GM12875 (cell line): ENCODE data around the gene CFL2.

Source experiments
- H3K4me3 ChIP-seq: one replicate; pipeline ENCODE4 v1.5.1; 2011; ENCODE audit warnings: low read depth, low read length, control low read depth
- TF ChIP-seq, protein P1 (sequence below): IDR thresholded peaks from 2 replicates; pipeline ENCODE4 v1.5.1; 2011; ENCODE audit warnings: low read depth, mild to moderate bottlenecking, control low read depth, inconsistent platforms, low read length, moderate library complexity, borderline replicate concordance; ENCODE audit not compliant: insufficient read depth

The CFL2 gene

GRCh38 chr14:34671716-34672115 is 42.7 kb downstream of the CFL2 start:
- H3K4me3 ChIP-seq = no peak overlapping the region
- TF ChIP-seq, protein P1, sequence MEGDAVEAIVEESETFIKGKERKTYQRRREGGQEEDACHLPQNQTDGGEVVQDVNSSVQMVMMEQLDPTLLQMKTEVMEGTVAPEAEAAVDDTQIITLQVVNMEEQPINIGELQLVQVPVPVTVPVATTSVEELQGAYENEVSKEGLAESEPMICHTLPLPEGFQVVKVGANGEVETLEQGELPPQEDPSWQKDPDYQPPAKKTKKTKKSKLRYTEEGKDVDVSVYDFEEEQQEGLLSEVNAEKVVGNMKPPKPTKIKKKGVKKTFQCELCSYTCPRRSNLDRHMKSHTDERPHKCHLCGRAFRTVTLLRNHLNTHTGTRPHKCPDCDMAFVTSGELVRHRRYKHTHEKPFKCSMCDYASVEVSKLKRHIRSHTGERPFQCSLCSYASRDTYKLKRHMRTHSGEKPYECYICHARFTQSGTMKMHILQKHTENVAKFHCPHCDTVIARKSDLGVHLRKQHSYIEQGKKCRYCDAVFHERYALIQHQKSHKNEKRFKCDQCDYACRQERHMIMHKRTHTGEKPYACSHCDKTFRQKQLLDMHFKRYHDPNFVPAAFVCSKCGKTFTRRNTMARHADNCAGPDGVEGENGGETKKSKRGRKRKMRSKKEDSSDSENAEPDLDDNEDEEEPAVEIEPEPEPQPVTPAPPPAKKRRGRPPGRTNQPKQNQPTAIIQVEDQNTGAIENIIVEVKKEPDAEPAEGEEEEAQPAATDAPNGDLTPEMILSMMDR = no peak

DNA sequence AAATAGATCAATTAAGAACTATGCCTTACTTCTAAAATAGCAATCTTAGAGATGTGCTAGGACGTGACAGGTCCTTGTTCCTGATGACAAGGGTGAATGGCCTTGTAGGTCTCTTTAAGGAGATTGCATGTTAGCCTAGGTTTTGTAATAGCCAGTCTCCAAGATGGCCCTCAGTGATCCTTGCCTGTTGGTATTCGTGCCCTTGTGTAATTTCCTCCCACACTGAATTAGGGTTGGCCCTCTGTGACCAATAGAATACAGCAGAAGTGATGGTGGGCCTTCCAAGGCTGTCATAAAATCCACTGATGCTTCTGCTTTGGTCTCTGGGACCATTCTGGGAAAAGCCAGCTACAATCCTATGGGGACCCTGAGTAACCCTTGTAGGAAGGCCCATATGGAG is 46.3 kb downstream of the CFL2 start:
- TF ChIP-seq, protein P1 = no peak
- H3K4me3 ChIP-seq = no peak overlapping the region

DNA sequence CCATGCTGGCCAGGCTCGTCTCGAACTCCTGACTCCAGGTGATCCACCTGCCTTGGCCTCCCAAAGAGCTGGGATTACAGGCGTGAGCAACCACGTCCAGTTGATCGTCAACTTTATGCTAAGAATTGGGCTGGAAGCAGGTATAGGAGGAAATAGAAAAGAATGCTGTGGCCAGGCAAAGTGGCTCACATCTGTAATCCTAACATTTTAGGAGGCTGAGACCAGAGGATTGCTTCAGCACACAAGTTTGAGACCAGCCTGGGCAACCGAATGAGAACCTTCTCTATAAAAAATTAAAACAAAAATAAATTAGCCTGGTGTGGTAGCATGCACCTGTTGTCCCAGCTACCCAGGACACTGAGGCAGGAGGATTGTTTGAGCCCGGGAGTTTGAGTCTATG is 47.4 kb downstream of the CFL2 start:
- no peak overlapping the region for H3K4me3 ChIP-seq
- TF ChIP-seq, protein P1 = no peak

DNA sequence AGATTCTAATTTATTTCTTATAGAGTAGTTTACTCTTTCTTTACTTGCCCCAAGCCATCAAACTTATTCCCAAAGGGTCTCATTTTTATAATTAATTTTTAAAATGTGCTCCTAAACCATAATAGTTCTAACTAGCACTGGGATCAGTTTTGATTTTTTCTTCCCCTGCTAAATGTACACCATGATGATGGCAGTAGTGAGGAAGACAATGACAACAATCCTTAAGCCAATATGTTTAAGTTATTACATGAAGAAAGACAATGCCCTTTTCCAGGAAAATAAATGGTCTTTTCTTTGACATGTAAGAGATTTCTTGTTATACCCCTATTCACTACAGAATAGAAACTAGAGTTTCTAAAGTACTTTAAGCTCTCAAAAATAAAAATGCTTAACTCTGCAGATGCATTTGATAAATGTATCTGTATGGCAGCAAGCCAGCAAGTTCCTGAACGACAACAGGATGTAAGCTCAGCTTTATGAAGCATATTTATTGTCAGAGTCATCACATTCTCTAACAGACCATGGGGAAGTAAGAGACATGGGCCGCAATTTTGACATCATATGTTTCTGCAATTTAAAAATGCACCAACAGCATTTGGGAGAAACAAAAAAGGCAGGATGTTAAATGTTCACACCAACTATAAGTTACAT is 48.5 kb downstream of the CFL2 start:
- no peak overlapping the region for H3K4me3 ChIP-seq
- TF ChIP-seq, protein P1 = no peak

DNA sequence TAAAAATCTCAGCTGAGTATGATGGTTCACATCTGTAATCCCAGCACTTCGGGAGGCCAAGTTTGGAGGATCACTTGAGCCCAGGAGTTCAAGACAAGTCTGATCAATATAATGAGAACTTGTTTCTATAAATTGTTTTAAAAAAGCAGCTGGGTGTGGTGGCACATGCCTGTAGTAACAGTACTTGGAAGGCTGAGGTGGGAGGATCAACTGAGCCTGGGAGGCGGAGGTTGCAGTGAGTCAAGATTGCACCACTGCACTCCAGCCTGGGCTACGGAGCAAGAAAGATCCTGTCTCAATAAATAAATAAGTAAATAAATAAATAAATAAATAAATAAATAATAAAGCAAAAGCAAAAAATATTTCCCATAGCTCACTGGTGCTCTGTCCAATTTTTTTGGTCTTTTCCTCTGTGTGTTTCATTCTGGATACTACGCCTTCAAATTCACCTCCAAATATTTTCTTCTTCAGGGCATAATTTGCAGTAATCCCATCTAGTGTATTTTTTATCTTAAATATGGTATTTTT is 51.8 kb downstream of the CFL2 start:
- no peak overlapping the region for H3K4me3 ChIP-seq
- TF ChIP-seq, protein P1 = no peak

DNA sequence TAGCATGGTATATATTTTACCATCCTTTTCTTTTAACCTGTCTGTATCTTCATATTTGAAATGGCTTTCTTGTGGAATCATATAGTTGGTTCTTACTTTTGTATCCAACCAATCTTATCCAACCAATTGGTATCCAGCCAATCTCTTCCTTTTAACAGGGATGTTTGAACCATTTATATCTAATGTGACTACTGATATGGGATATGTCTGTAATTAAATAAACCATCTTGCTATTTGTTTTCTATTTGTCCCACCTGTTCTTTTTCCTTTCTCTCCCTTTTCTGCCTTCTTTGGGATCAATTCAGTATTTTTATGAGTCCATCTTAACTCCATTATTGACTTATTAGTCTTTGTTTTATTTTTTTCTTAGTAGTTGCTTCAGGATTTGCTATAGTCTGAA is 53.6 kb downstream of the CFL2 start:
- TF ChIP-seq, protein P1 = no peak
- no peak overlapping the region for H3K4me3 ChIP-seq
